GM19025 (cell line): ENCODE measurements around the gene TCEAL4.

Experiments used
- ATAC-seq: cut with Tn5 transposase; IDR thresholded peaks from one replicate; pipeline ENCODE4 v1.9.1; 2021; ENCODE audit warnings: mild to moderate bottlenecking, low read depth, moderate library complexity; ENCODE audit not compliant: unreplicated experiment

The TCEAL4 gene

GRCh38 chrX:103585411-103586313, at the start of gene TCEAL4:
Gene TCEAL4 (plus strand): TSS chrX:103585515. CDS start chrX:103586676, 1,161 bp downstream.
- peak; percentile 75 for ATAC-seq

- ATAC-seq = no peak
These were observed 49.2 kb upstream of the TCEAL4 start for GRCh38 chrX:103536071-103536470.

DNA sequence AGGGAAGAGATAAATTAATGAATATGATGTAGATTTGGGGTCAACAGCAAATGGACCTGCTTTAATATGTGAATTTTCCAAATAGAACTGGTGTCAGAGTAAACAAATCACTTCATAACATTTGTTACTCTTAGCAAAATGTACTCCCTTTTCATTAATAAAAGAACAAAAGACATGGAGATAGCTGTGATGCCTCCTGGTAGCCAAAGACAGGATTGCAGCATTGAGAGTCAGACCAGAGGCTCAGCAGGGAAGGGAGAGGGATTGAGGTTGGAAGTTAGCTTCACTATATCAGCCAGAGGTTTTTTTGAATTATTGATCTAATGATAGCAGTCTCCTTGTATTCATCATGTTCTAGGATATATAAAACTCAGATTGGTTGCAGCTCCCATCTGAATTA, 48.6 kb upstream of the TCEAL4 start:
- no peak for ATAC-seq

- ATAC-seq = no peak
These were observed 47.4 kb upstream of the TCEAL4 start for GRCh38 chrX:103537871-103538387.

GRCh38 chrX:103538728-103539127, 46.6 kb upstream of the TCEAL4 start:
- ATAC-seq = no peak

DNA sequence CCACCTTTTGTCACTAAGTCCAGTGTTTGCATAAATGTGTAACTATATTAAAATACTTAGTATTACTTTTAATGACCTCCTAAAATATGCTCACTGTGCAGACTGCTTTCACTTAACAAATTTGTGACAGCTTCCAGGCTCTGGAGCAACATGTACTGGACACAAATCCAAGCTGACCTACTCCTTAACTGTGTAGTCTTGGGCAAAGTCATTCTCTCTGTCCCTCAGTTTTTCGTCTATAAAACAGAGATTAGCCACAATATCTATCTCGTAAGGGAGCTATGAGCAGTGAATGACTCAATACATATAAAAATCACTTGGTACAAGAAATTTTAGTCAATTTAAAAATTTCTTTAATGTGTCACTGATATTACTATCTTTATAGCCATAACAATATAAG, 45.6 kb upstream of the TCEAL4 start:
- ATAC-seq = no peak

GRCh38 chrX:103540145-103540544, 45.2 kb upstream of the TCEAL4 start:
- no peak for ATAC-seq

GRCh38 chrX:103549916-103550315, 35.4 kb upstream of the TCEAL4 start:
- no peak for ATAC-seq

GRCh38 chrX:103550415-103551051, 34.8 kb upstream of the TCEAL4 start:
- no peak for ATAC-seq

- no peak for ATAC-seq
These were observed 33.1 kb upstream of the TCEAL4 start for GRCh38 chrX:103552236-103552635.

DNA sequence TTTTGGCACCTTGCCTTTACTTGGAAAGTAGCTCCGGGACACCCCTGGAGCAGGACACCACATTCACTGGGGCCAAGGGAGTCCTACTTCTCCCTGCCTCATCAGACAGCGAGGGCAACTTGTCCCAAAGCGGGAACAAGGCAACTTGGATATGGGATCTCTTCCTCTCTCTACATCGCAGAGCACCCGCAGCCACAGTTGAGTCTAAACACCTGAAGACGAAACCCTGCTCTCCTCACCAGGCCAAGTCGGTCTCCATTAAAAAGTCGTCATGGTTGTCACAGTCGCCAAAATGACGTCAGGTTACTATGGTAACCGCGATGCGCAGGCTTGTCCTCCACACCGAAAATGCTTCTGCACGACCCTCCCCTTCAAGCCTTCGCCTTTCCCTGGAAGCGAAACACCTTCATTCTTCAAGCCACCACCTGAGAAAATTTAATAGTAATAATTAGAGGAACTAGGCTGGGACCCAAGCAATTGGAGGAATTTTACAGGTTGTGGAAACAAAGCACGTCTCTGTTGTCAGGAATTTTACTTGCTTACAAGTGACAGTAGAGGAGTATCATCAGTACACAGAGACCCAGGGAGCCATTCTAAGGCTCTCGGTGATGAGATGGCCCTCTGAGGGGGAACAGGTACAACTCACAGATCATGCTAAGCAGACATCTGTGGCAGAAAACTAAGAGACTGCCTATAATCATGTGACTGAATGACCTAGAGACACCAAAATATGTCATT, 30.5 kb upstream of the TCEAL4 start:
- peak; percentile 58 for ATAC-seq

DNA sequence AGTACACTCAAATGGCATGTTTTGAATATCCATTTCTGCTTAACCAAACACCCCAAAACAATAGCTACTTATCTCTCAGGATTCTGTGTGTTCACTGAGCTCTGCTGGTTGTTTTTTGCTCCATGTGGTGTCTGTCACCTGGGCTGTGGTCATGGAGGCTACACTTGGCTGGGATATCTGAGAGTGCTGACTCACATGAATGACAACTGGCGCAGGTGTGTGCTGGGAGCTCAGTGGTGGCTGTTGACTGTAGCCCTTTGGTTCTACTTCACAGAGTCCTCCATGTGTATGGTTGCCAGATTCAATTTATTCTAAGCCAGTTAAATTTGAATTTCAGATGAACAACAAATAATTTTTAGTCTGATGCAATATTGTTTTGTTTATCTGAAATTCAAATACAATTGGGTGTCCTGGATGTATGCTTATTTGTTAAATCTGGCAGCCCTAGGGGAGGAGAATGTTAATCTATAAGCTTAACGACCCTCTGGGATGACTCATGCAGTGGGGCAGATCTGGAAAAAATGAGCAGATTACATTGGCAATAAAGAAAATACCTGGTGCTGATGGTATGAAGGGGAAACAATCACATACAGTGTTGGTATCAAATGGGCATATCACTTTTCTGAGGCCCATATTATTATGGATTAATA, 28.2 kb upstream of the TCEAL4 start:
- no peak for ATAC-seq

- ATAC-seq = no peak
These were observed 25.1 kb upstream of the TCEAL4 start for GRCh38 chrX:103560256-103560655.

DNA sequence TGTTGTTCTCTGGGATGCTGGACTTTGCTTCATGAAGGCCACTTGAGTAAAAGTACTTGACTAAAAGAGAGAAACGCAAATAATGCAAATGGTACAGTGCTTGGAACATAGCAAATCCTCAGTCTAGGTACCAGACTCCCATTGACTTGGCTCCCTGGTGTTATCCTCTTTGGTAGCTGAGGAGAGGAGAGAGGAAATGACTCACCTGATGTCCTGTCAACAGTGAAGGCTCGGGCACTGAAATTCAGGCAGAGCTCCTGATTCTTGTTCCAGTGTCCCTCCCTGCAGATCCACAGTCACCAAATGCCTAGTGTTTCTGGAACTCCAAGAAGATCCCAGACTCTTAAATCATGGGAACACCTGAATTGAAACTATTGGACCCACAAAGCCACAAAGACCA, 22.5 kb upstream of the TCEAL4 start:
- no peak for ATAC-seq

GRCh38 chrX:103565197-103565596, 20.1 kb upstream of the TCEAL4 start:
- peak; percentile 67 for ATAC-seq

- peak; percentile 13 for ATAC-seq
These were observed 19.6 kb upstream of the TCEAL4 start for GRCh38 chrX:103565752-103566151.

- ATAC-seq = no peak
These were observed 14.2 kb upstream of the TCEAL4 start for GRCh38 chrX:103571121-103571520.

GRCh38 chrX:103571726-103572125, 13.6 kb upstream of the TCEAL4 start:
- ATAC-seq = no peak

GRCh38 chrX:103573202-103573601, 12.1 kb upstream of the TCEAL4 start:
- no peak for ATAC-seq

DNA sequence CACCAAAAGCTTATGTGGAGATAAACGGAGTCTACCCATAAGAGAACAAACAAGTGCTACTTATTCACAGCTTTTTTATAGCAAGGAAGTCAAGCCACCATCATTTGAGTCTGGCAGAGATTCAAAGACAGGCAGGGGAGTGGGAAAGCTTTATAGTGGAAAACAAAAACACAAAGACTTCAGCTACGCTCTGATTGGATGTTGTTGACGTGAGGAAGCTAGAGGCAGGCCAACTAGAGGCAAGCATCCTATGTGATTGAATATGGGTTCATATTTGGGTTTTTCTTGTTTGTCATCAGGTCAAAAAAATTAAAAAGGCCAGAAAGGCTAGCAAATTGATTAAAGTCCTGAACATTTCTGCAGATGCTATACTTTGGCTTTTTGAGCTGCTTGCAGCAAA, 719 bp upstream of the TCEAL4 start:
- no peak for ATAC-seq

- ATAC-seq = peak; percentile 15
These were observed 965 bp downstream of the TCEAL4 start for GRCh38 chrX:103586314-103586646.
